Measurements from ENCODE around the gene NCOR2. TPM values are rescaled to one million over a fixed set of nuclear protein-coding genes. Genes with fewer than 3 reads are reported as not detected.

The NCOR2 gene
- total and polyA plus RNA-seq, 2 of the 8 experiments (the other 6 are each of a cell fraction or from before 2014, with no cell fraction given): 14.8 to 275 TPM

- TF ChIP-seq, protein P1, sequence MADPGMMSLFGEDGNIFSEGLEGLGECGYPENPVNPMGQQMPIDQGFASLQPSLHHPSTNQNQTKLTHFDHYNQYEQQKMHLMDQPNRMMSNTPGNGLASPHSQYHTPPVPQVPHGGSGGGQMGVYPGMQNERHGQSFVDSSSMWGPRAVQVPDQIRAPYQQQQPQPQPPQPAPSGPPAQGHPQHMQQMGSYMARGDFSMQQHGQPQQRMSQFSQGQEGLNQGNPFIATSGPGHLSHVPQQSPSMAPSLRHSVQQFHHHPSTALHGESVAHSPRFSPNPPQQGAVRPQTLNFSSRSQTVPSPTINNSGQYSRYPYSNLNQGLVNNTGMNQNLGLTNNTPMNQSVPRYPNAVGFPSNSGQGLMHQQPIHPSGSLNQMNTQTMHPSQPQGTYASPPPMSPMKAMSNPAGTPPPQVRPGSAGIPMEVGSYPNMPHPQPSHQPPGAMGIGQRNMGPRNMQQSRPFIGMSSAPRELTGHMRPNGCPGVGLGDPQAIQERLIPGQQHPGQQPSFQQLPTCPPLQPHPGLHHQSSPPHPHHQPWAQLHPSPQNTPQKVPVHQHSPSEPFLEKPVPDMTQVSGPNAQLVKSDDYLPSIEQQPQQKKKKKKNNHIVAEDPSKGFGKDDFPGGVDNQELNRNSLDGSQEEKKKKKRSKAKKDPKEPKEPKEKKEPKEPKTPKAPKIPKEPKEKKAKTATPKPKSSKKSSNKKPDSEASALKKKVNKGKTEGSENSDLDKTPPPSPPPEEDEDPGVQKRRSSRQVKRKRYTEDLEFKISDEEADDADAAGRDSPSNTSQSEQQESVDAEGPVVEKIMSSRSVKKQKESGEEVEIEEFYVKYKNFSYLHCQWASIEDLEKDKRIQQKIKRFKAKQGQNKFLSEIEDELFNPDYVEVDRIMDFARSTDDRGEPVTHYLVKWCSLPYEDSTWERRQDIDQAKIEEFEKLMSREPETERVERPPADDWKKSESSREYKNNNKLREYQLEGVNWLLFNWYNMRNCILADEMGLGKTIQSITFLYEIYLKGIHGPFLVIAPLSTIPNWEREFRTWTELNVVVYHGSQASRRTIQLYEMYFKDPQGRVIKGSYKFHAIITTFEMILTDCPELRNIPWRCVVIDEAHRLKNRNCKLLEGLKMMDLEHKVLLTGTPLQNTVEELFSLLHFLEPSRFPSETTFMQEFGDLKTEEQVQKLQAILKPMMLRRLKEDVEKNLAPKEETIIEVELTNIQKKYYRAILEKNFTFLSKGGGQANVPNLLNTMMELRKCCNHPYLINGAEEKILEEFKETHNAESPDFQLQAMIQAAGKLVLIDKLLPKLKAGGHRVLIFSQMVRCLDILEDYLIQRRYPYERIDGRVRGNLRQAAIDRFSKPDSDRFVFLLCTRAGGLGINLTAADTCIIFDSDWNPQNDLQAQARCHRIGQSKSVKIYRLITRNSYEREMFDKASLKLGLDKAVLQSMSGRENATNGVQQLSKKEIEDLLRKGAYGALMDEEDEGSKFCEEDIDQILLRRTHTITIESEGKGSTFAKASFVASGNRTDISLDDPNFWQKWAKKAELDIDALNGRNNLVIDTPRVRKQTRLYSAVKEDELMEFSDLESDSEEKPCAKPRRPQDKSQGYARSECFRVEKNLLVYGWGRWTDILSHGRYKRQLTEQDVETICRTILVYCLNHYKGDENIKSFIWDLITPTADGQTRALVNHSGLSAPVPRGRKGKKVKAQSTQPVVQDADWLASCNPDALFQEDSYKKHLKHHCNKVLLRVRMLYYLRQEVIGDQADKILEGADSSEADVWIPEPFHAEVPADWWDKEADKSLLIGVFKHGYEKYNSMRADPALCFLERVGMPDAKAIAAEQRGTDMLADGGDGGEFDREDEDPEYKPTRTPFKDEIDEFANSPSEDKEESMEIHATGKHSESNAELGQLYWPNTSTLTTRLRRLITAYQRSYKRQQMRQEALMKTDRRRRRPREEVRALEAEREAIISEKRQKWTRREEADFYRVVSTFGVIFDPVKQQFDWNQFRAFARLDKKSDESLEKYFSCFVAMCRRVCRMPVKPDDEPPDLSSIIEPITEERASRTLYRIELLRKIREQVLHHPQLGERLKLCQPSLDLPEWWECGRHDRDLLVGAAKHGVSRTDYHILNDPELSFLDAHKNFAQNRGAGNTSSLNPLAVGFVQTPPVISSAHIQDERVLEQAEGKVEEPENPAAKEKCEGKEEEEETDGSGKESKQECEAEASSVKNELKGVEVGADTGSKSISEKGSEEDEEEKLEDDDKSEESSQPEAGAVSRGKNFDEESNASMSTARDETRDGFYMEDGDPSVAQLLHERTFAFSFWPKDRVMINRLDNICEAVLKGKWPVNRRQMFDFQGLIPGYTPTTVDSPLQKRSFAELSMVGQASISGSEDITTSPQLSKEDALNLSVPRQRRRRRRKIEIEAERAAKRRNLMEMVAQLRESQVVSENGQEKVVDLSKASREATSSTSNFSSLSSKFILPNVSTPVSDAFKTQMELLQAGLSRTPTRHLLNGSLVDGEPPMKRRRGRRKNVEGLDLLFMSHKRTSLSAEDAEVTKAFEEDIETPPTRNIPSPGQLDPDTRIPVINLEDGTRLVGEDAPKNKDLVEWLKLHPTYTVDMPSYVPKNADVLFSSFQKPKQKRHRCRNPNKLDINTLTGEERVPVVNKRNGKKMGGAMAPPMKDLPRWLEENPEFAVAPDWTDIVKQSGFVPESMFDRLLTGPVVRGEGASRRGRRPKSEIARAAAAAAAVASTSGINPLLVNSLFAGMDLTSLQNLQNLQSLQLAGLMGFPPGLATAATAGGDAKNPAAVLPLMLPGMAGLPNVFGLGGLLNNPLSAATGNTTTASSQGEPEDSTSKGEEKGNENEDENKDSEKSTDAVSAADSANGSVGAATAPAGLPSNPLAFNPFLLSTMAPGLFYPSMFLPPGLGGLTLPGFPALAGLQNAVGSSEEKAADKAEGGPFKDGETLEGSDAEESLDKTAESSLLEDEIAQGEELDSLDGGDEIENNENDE (IDR thresholded peaks at IDR 0.05; ENCODE audit: insufficient replicate concordance, low read length): no peak
Observed at GRCh38 chr12:124520907-124521306, 46.5 kb downstream of the NCOR2 start (continued).

All from H1 (cell line).